ENCODE data around the gene STIM2. TPM values are rescaled to one million over a fixed set of nuclear protein-coding genes. Genes with fewer than 3 reads are reported as not detected.
A peak's percentile ranks its signal among the peaks of the same experiment; 100 is the strongest.
"Not testable (repeated sequence)": the region's sequence is repeated elsewhere in the genome, so short reads cannot be mapped to it uniquely, and the experiment has no call there.

STIM2 gene
- polyA plus RNA-seq, 4 donors = 7.6 to 28.0 (median 15.7) TPM

GRCh38 chr4:26889356-26889755 lies 28.7 kb downstream of the STIM2 start:
- peaks cover 0 to 9% of the 10 kb centered on the region in 2 donors for H3K9me3 ChIP-seq (ENCODE audit: control insufficient read depth in 2 of 2, insufficient read depth in 1 of 2, low read depth in 1 of 2, low read length in 1 of 2)
- no peaks in the 10 kb centered on the region for H3K36me3 ChIP-seq (ENCODE audit: control insufficient read depth in 3 of 3, insufficient read depth in 2 of 3, low read depth in 1 of 3, low read length in 3 of 3)
- H3K27me3 ChIP-seq (ENCODE audit: control insufficient read depth in 3 of 3, insufficient read depth in 3 of 3, low read length in 3 of 3) = no peaks in the 10 kb centered on the region
- DNase-seq = no peak
- peaks cover 0 to 7% (median 0%) of the 10 kb centered on the region in 3 donors for H3K4me1 ChIP-seq (ENCODE audit: control insufficient read depth in 3 of 3, insufficient read depth in 2 of 3, low read depth in 1 of 3, low read length in 2 of 3)
- H3K27ac ChIP-seq (ENCODE audit: low read depth in 1 of 3, low read length in 2 of 3) = no peak overlapping the region
- no peak overlapping the region for H3K4me3 ChIP-seq (ENCODE audit: low read depth in 1 of 3, low read length in 3 of 3)
- no peak for FAIRE-seq
- WGBS, 3 donors = 22 to 72% (median 42%) methylated on average over 3 of the region's 3 CpGs

- Histone ChIP-seq H3K36me3 (ENCODE audit: control insufficient read depth in 3 of 3, insufficient read depth in 2 of 3, low read depth in 1 of 3, low read length in 3 of 3) (no peaks in the 10 kb centered on the region), H3K27ac (ENCODE audit: low read depth in 1 of 3, low read length in 2 of 3) (no peak overlapping the region), H3K27me3 (ENCODE audit: control insufficient read depth in 3 of 3, insufficient read depth in 3 of 3, low read length in 3 of 3) (no peaks in the 10 kb centered on the region), H3K4me3 (ENCODE audit: low read depth in 1 of 3, low read length in 3 of 3) (no peak overlapping the region), H3K9me3 (ENCODE audit: control insufficient read depth in 2 of 2, insufficient read depth in 1 of 2, low read depth in 1 of 2, low read length in 1 of 2) (peaks cover 0 to 9% of the 10 kb centered on the region in 2 donors), H3K4me1 (ENCODE audit: control insufficient read depth in 3 of 3, insufficient read depth in 2 of 3, low read depth in 1 of 3, low read length in 2 of 3) (peaks cover 0 to 4% (median 0%) of the 10 kb centered on the region in 3 donors)
- DNase-seq (no peak), FAIRE-seq (no peak)
These were observed 30.4 kb downstream of the STIM2 start for GRCh38 chr4:26891054-26891453.

- no peaks in the 10 kb centered on the region for H3K4me1 ChIP-seq (ENCODE audit: control insufficient read depth in 3 of 3, insufficient read depth in 2 of 3, low read depth in 1 of 3, low read length in 2 of 3)
- WGBS, 3 donors = 97 to 98% (median 97%) methylated on average over 6 of the region's 6 CpGs
- no peaks in the 10 kb centered on the region for H3K27me3 ChIP-seq (ENCODE audit: control insufficient read depth in 3 of 3, insufficient read depth in 3 of 3, low read length in 3 of 3)
- peaks cover 0 to 9% of the 10 kb centered on the region in 2 donors for H3K9me3 ChIP-seq (ENCODE audit: control insufficient read depth in 2 of 2, insufficient read depth in 1 of 2, low read depth in 1 of 2, low read length in 1 of 2)
- no peaks in the 10 kb centered on the region for H3K36me3 ChIP-seq (ENCODE audit: control insufficient read depth in 3 of 3, insufficient read depth in 2 of 3, low read depth in 1 of 3, low read length in 3 of 3)
- no peak overlapping the region for H3K4me3 ChIP-seq (ENCODE audit: low read depth in 1 of 3, low read length in 3 of 3)
- H3K27ac ChIP-seq (ENCODE audit: low read depth in 1 of 3, low read length in 2 of 3) = no peak overlapping the region
- DNase-seq (no peak), FAIRE-seq (no peak)
These were observed 31.2 kb downstream of the STIM2 start for GRCh38 chr4:26891867-26892266.

GRCh38 chr4:26892480-26893150 lies 32.0 kb downstream of the STIM2 start:
- 70 to 81% (median 74%) methylated on average over 3 of the region's 3 CpGs for WGBS, 3 donors
- H3K27ac ChIP-seq (ENCODE audit: low read depth in 1 of 3, low read length in 2 of 3) = no peak overlapping the region
- no peaks in the 10 kb centered on the region for H3K4me1 ChIP-seq (ENCODE audit: control insufficient read depth in 3 of 3, insufficient read depth in 2 of 3, low read depth in 1 of 3, low read length in 2 of 3)
- H3K9me3 ChIP-seq (ENCODE audit: control insufficient read depth in 2 of 2, insufficient read depth in 1 of 2, low read depth in 1 of 2, low read length in 1 of 2) = peaks cover 0 to 9% of the 10 kb centered on the region in 2 donors
- DNase-seq (no peak), FAIRE-seq (no peak)
- no peaks in the 10 kb centered on the region for H3K27me3 ChIP-seq (ENCODE audit: control insufficient read depth in 3 of 3, insufficient read depth in 3 of 3, low read length in 3 of 3)
- no peak overlapping the region for H3K4me3 ChIP-seq (ENCODE audit: low read depth in 1 of 3, low read length in 3 of 3)
- H3K36me3 ChIP-seq (ENCODE audit: control insufficient read depth in 3 of 3, insufficient read depth in 2 of 3, low read depth in 1 of 3, low read length in 3 of 3) = no peaks in the 10 kb centered on the region

- H3K4me3 ChIP-seq (ENCODE audit: low read depth in 1 of 3, low read length in 3 of 3) = no peak overlapping the region
- peaks cover 0 to 9% of the 10 kb centered on the region in 2 donors for H3K9me3 ChIP-seq (ENCODE audit: control insufficient read depth in 2 of 2, insufficient read depth in 1 of 2, low read depth in 1 of 2, low read length in 1 of 2)
- DNase-seq (no peak), FAIRE-seq (no peak)
- no peaks in the 10 kb centered on the region for H3K36me3 ChIP-seq (ENCODE audit: control insufficient read depth in 3 of 3, insufficient read depth in 2 of 3, low read depth in 1 of 3, low read length in 3 of 3)
- no peak overlapping the region for H3K27ac ChIP-seq (ENCODE audit: low read depth in 1 of 3, low read length in 2 of 3)
- WGBS, 3 donors = 83 to 94% (median 85%) methylated on average over 2 of the region's 2 CpGs
- H3K4me1 ChIP-seq (ENCODE audit: control insufficient read depth in 3 of 3, insufficient read depth in 2 of 3, low read depth in 1 of 3, low read length in 2 of 3) = no peaks in the 10 kb centered on the region
- H3K27me3 ChIP-seq (ENCODE audit: control insufficient read depth in 3 of 3, insufficient read depth in 3 of 3, low read length in 3 of 3) = no peaks in the 10 kb centered on the region
These were observed 32.9 kb downstream of the STIM2 start for GRCh38 chr4:26893491-26893890.

- H3K27me3 ChIP-seq (ENCODE audit: control insufficient read depth in 3 of 3, insufficient read depth in 3 of 3, low read length in 3 of 3); FAIRE-seq; H3K4me1 ChIP-seq (ENCODE audit: control insufficient read depth in 3 of 3, insufficient read depth in 2 of 3, low read depth in 1 of 3, low read length in 2 of 3); H3K36me3 ChIP-seq (ENCODE audit: control insufficient read depth in 3 of 3, insufficient read depth in 2 of 3, low read depth in 1 of 3, low read length in 3 of 3); H3K27ac ChIP-seq (ENCODE audit: low read depth in 1 of 3, low read length in 2 of 3); H3K9me3 ChIP-seq (ENCODE audit: control insufficient read depth in 2 of 2, insufficient read depth in 1 of 2, low read depth in 1 of 2, low read length in 1 of 2); DNase-seq; H3K4me3 ChIP-seq (ENCODE audit: low read depth in 1 of 3, low read length in 3 of 3): not testable (repeated sequence)
- whole genome bisulfite sequencing, 3 donors = 97 to 98% (median 98%) methylated on average over 7 of the region's 7 CpGs
These were observed 34.2 kb downstream of the STIM2 start for GRCh38 chr4:26894881-26895280.

GRCh38 chr4:26896636-26897035 lies 36.0 kb downstream of the STIM2 start:
- H3K4me3 ChIP-seq (ENCODE audit: low read depth in 1 of 3, low read length in 3 of 3) = no peak overlapping the region
- H3K36me3 ChIP-seq (ENCODE audit: control insufficient read depth in 3 of 3, insufficient read depth in 2 of 3, low read depth in 1 of 3, low read length in 3 of 3) = no peaks in the 10 kb centered on the region
- FAIRE-seq = no peak
- H3K27ac ChIP-seq (ENCODE audit: low read depth in 1 of 3, low read length in 2 of 3) = no peak overlapping the region
- no peak for DNase-seq
- peaks cover 0 to 3% of the 10 kb centered on the region in 2 donors for H3K9me3 ChIP-seq (ENCODE audit: control insufficient read depth in 2 of 2, insufficient read depth in 1 of 2, low read depth in 1 of 2, low read length in 1 of 2)
- no peaks in the 10 kb centered on the region for H3K4me1 ChIP-seq (ENCODE audit: control insufficient read depth in 3 of 3, insufficient read depth in 2 of 3, low read depth in 1 of 3, low read length in 2 of 3)
- WGBS, 3 donors = 74 to 90% (median 88%) methylated on average over 2 of the region's 2 CpGs
- no peaks in the 10 kb centered on the region for H3K27me3 ChIP-seq (ENCODE audit: control insufficient read depth in 3 of 3, insufficient read depth in 3 of 3, low read length in 3 of 3)

- no peaks in the 10 kb centered on the region for H3K4me1 ChIP-seq (ENCODE audit: control insufficient read depth in 3 of 3, insufficient read depth in 2 of 3, low read depth in 1 of 3, low read length in 2 of 3)
- no peaks in the 10 kb centered on the region for H3K9me3 ChIP-seq (ENCODE audit: control insufficient read depth in 2 of 2, insufficient read depth in 1 of 2, low read depth in 1 of 2, low read length in 1 of 2)
- DNase-seq (peak in 1 of 2 donors; percentile 40), FAIRE-seq (no peak)
- H3K27me3 ChIP-seq (ENCODE audit: control insufficient read depth in 3 of 3, insufficient read depth in 3 of 3, low read length in 3 of 3) = no peaks in the 10 kb centered on the region
- no peak overlapping the region for H3K27ac ChIP-seq (ENCODE audit: low read depth in 1 of 3, low read length in 2 of 3)
- 28 to 48% (median 31%) methylated on average over 3 of the region's 3 CpGs for WGBS, 3 donors
- H3K36me3 ChIP-seq (ENCODE audit: control insufficient read depth in 3 of 3, insufficient read depth in 2 of 3, low read depth in 1 of 3, low read length in 3 of 3) = no peaks in the 10 kb centered on the region
- no peak overlapping the region for H3K4me3 ChIP-seq (ENCODE audit: low read depth in 1 of 3, low read length in 3 of 3)
These were observed 39.4 kb downstream of the STIM2 start for GRCh38 chr4:26899991-26900390.

- 67 to 76% (median 75%) methylated on average over 2 of the region's 2 CpGs for WGBS, 3 donors
- H3K9me3 ChIP-seq (ENCODE audit: control insufficient read depth in 2 of 2, insufficient read depth in 1 of 2, low read depth in 1 of 2, low read length in 1 of 2) = no peaks in the 10 kb centered on the region
- H3K27me3 ChIP-seq (ENCODE audit: control insufficient read depth in 3 of 3, insufficient read depth in 3 of 3, low read length in 3 of 3) = no peaks in the 10 kb centered on the region
- DNase-seq (no peak), FAIRE-seq (no peak)
- no peaks in the 10 kb centered on the region for H3K36me3 ChIP-seq (ENCODE audit: control insufficient read depth in 3 of 3, insufficient read depth in 2 of 3, low read depth in 1 of 3, low read length in 3 of 3)
- H3K27ac ChIP-seq (ENCODE audit: low read depth in 1 of 3, low read length in 2 of 3) = no peak overlapping the region
- H3K4me1 ChIP-seq (ENCODE audit: control insufficient read depth in 3 of 3, insufficient read depth in 2 of 3, low read depth in 1 of 3, low read length in 2 of 3) = peaks cover 0 to 3% (median 0%) of the 10 kb centered on the region in 3 donors
- no peak overlapping the region for H3K4me3 ChIP-seq (ENCODE audit: low read depth in 1 of 3, low read length in 3 of 3)
These were observed 40.1 kb downstream of the STIM2 start for GRCh38 chr4:26900765-26901164.
